ENCODE measurements around the gene SUGCT.
A peak's percentile ranks its signal among the peaks of the same experiment; 100 is the strongest.

Gene SUGCT

GRCh38 chr7:40401406-40401805 lies 266.6 kb downstream of the SUGCT start:
- DNase-seq: no peak
- no CpG with 5 or more reads among the region's 1 CpG for WGBS (ENCODE audit: extremely low coverage, insufficient coverage, insufficient read length)
- H3K36me3 ChIP-seq (ENCODE audit: control insufficient read depth in 1 of 2, insufficient read depth in 2 of 2, low read length in 2 of 2): no peaks in the 10 kb centered on the region

DNA sequence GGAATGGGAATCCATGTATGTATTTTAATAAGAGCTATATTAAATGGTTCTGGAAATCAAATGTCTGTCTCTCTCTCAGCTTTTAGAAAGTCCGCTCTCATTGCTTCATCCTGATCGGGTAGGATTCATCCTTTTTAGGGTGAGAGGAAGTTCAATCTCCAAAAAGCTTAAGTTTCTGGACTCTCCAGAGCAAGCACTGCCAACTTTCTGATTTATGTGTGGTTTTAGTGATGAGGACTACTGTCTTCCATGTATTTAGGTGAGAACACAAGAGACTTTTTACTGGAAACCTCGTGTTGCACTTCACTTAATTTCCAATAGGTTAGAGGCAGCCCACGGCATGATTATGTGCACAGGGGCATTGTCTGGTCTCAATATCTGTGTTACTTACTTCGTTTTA lies 267.9 kb downstream of the SUGCT start:
- WGBS (ENCODE audit: extremely low coverage, insufficient coverage, insufficient read length): no CpG with 5 or more reads among the region's 5 CpGs
- no peak overlapping the region for H4K12ac ChIP-seq (ENCODE audit: low read depth, low read length)
- H3K79me2 ChIP-seq (ENCODE audit: control insufficient read depth, insufficient read depth, low read length, poor library complexity): no peaks in the 10 kb centered on the region
- H2BK120ac ChIP-seq (ENCODE audit: insufficient read depth, low read length, poor library complexity): no peak overlapping the region
- no peak overlapping the region for H3K4me3 ChIP-seq (ENCODE audit: low read depth, low read length)
- H3K9me3 ChIP-seq (ENCODE audit: insufficient read depth, low read depth, low read length): no peaks in the 10 kb centered on the region
- no peak overlapping the region for H4K8ac ChIP-seq (ENCODE audit: low read depth, low read length)
- no peaks in the 10 kb centered on the region for H3K27me3 ChIP-seq (ENCODE audit: insufficient read depth, low read length)
- no peak overlapping the region for H3K4me2 ChIP-seq (ENCODE audit: low read length)
- H3K4ac ChIP-seq (ENCODE audit: low read depth, low read length): no peak overlapping the region
- H3K27ac ChIP-seq (ENCODE audit: low read depth, low read length): no peak overlapping the region
- DNase-seq: no peak
- H2AFZ ChIP-seq (ENCODE audit: insufficient read depth, low read length, poor library complexity): no peak overlapping the region
- H3K18ac ChIP-seq (ENCODE audit: low read length): no peak overlapping the region
- no peak overlapping the region for H4K91ac ChIP-seq (ENCODE audit: low read depth, low read length)
- no peak overlapping the region for H3K23ac ChIP-seq (ENCODE audit: low read length)
- H3K14ac ChIP-seq (ENCODE audit: low read length): no peak overlapping the region
- H2BK5ac ChIP-seq (ENCODE audit: low read depth, low read length, poor library complexity): no peak overlapping the region
- no peak overlapping the region for H2AK5ac ChIP-seq (ENCODE audit: low read length)
- H3K9ac ChIP-seq (ENCODE audit: low read length): no peak overlapping the region
- no peak overlapping the region for H2BK12ac ChIP-seq (ENCODE audit: low read length)
- H3K36me3 ChIP-seq (ENCODE audit: control insufficient read depth in 1 of 2, insufficient read depth in 2 of 2, low read length in 2 of 2): no peaks in the 10 kb centered on the region
- H3K4me1 ChIP-seq (ENCODE audit: control insufficient read depth in 1 of 2, insufficient read depth in 2 of 2, low read length in 2 of 2): no peaks in the 10 kb centered on the region
- H3K79me1 ChIP-seq (ENCODE audit: low read length): no peaks in the 10 kb centered on the region

More at GRCh38 chr7:40401406-40401805, 266.6 kb downstream of the SUGCT start:
- Histone ChIP-seq H4K12ac (ENCODE audit: low read depth, low read length) (no peak overlapping the region), H3K79me2 (ENCODE audit: control insufficient read depth, insufficient read depth, low read length, poor library complexity) (no peaks in the 10 kb centered on the region), H3K4ac (ENCODE audit: low read depth, low read length) (no peak overlapping the region), H3K23ac (ENCODE audit: low read length) (no peak overlapping the region), H3K4me1 (ENCODE audit: control insufficient read depth in 1 of 2, insufficient read depth in 2 of 2, low read length in 2 of 2) (no peaks in the 10 kb centered on the region), H3K79me1 (ENCODE audit: low read length) (no peaks in the 10 kb centered on the region), H3K4me3 (ENCODE audit: low read depth, low read length) (no peak overlapping the region), H2BK120ac (ENCODE audit: insufficient read depth, low read length, poor library complexity) (no peak overlapping the region), H4K91ac (ENCODE audit: low read depth, low read length) (no peak overlapping the region), H3K27me3 (ENCODE audit: insufficient read depth, low read length) (no peaks in the 10 kb centered on the region), H2AFZ (ENCODE audit: insufficient read depth, low read length, poor library complexity) (no peak overlapping the region), H3K9ac (ENCODE audit: low read length) (no peak overlapping the region), H3K4me2 (ENCODE audit: low read length) (no peak overlapping the region), H3K18ac (ENCODE audit: low read length) (no peak overlapping the region), H4K8ac (ENCODE audit: low read depth, low read length) (no peak overlapping the region), H3K27ac (ENCODE audit: low read depth, low read length) (no peak overlapping the region), H2BK12ac (ENCODE audit: low read length) (no peak overlapping the region), H3K14ac (ENCODE audit: low read length) (no peak overlapping the region), H2AK5ac (ENCODE audit: low read length) (no peak overlapping the region), H3K9me3 (ENCODE audit: insufficient read depth, low read depth, low read length) (no peaks in the 10 kb centered on the region), H2BK5ac (ENCODE audit: low read depth, low read length, poor library complexity) (no peak overlapping the region)

- no peaks in the 10 kb centered on the region for H3K79me2 ChIP-seq (ENCODE audit: control insufficient read depth, insufficient read depth, low read length, poor library complexity)
- H2AFZ ChIP-seq (ENCODE audit: insufficient read depth, low read length, poor library complexity): no peak overlapping the region
- H3K4me1 ChIP-seq (ENCODE audit: control insufficient read depth in 1 of 2, insufficient read depth in 2 of 2, low read length in 2 of 2): no peaks in the 10 kb centered on the region
- no peak overlapping the region for H4K8ac ChIP-seq (ENCODE audit: low read depth, low read length)
- no peak overlapping the region for H3K4me2 ChIP-seq (ENCODE audit: low read length)
- H4K12ac ChIP-seq (ENCODE audit: low read depth, low read length): no peak overlapping the region
- H3K18ac ChIP-seq (ENCODE audit: low read length): no peak overlapping the region
- H3K27ac ChIP-seq (ENCODE audit: low read depth, low read length): no peak overlapping the region
- no peaks in the 10 kb centered on the region for H3K27me3 ChIP-seq (ENCODE audit: insufficient read depth, low read length)
- H3K9ac ChIP-seq (ENCODE audit: low read length): no peak overlapping the region
- H3K9me3 ChIP-seq (ENCODE audit: insufficient read depth, low read depth, low read length): no peaks in the 10 kb centered on the region
- no peaks in the 10 kb centered on the region for H3K79me1 ChIP-seq (ENCODE audit: low read length)
- no peak overlapping the region for H2AK5ac ChIP-seq (ENCODE audit: low read length)
- H2BK120ac ChIP-seq (ENCODE audit: insufficient read depth, low read length, poor library complexity): no peak overlapping the region
- H4K91ac ChIP-seq (ENCODE audit: low read depth, low read length): no peak overlapping the region
- peak in 1 of 2 donors; percentile 25 for DNase-seq
- no CpG with 5 or more reads among the region's 3 CpGs for WGBS (ENCODE audit: extremely low coverage, insufficient coverage, insufficient read length)
- no peak overlapping the region for H3K4ac ChIP-seq (ENCODE audit: low read depth, low read length)
- no peak overlapping the region for H3K4me3 ChIP-seq (ENCODE audit: low read depth, low read length)
- no peak overlapping the region for H2BK12ac ChIP-seq (ENCODE audit: low read length)
- no peak overlapping the region for H3K14ac ChIP-seq (ENCODE audit: low read length)
- H3K36me3 ChIP-seq (ENCODE audit: control insufficient read depth in 1 of 2, insufficient read depth in 2 of 2, low read length in 2 of 2): no peaks in the 10 kb centered on the region
- H2BK5ac ChIP-seq (ENCODE audit: low read depth, low read length, poor library complexity): no peak overlapping the region
- H3K23ac ChIP-seq (ENCODE audit: low read length): no peak overlapping the region
Observed at GRCh38 chr7:40403703-40404476, 269.1 kb downstream of the SUGCT start.

DNA sequence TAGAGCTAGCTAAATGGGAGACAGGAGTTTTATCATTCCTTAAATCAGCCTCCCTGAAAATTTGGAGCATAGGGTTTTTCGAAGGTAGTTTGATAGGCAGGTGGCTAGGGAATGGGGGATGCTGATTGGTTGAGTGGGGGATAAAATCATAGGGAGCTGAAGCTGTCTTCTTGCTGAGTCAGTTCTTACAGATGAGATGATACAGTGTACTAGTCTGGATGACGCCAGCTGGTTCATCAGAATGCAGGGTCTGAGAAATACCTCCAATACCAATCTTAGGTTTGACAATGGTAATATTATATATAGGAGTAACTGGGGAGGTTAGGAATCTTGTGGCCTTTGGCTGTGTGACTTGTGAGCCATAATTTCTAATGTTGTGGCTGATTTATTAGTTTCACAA lies 271.2 kb downstream of the SUGCT start:
- no CpG with 5 or more reads among the region's 2 CpGs for WGBS (ENCODE audit: extremely low coverage, insufficient coverage, insufficient read length)
- Histone ChIP-seq H3K36me3 (ENCODE audit: control insufficient read depth in 1 of 2, insufficient read depth in 2 of 2, low read length in 2 of 2) (no peaks in the 10 kb centered on the region), H3K23ac (ENCODE audit: low read length) (no peak overlapping the region), H2BK12ac (ENCODE audit: low read length) (no peak overlapping the region), H3K27ac (ENCODE audit: low read depth, low read length) (no peak overlapping the region), H3K14ac (ENCODE audit: low read length) (no peak overlapping the region), H2AFZ (ENCODE audit: insufficient read depth, low read length, poor library complexity) (no peak overlapping the region), H3K4me2 (ENCODE audit: low read length) (no peak overlapping the region), H3K4me3 (ENCODE audit: low read depth, low read length) (no peak overlapping the region), H3K4me1 (ENCODE audit: control insufficient read depth in 1 of 2, insufficient read depth in 2 of 2, low read length in 2 of 2) (no peaks in the 10 kb centered on the region), H3K4ac (ENCODE audit: low read depth, low read length) (no peak overlapping the region), H3K9me3 (ENCODE audit: insufficient read depth, low read depth, low read length) (no peaks in the 10 kb centered on the region), H4K8ac (ENCODE audit: low read depth, low read length) (no peak overlapping the region), H3K9ac (ENCODE audit: low read length) (no peak overlapping the region), H2BK5ac (ENCODE audit: low read depth, low read length, poor library complexity) (no peak overlapping the region), H3K79me2 (ENCODE audit: control insufficient read depth, insufficient read depth, low read length, poor library complexity) (no peaks in the 10 kb centered on the region), H2BK120ac (ENCODE audit: insufficient read depth, low read length, poor library complexity) (no peak overlapping the region), H3K18ac (ENCODE audit: low read length) (no peak overlapping the region), H4K12ac (ENCODE audit: low read depth, low read length) (no peak overlapping the region), H2AK5ac (ENCODE audit: low read length) (no peak overlapping the region), H4K91ac (ENCODE audit: low read depth, low read length) (no peak overlapping the region), H3K79me1 (ENCODE audit: low read length) (no peaks in the 10 kb centered on the region), H3K27me3 (ENCODE audit: insufficient read depth, low read length) (no peaks in the 10 kb centered on the region)
- peak in 1 of 2 donors; percentile 11 for DNase-seq

Data from trophoblast cell (in vitro differentiated cells and primary cell).